ENCODE measurements around the gene KCNH1.
"Not testable (repeated sequence)": the region's sequence is repeated elsewhere in the genome, so short reads cannot be mapped to it uniquely, and the experiment has no call there.

Gene KCNH1

GRCh38 chr1:211092955-211093354 lies 41.0 kb downstream of the KCNH1 start:
- no peak for DNase-seq

GRCh38 chr1:211091867-211092266 lies 42.1 kb downstream of the KCNH1 start:
- DNase-seq: no peak

- DNase-seq: no peak
These were observed 44.4 kb downstream of the KCNH1 start for GRCh38 chr1:211089536-211089935.

- DNase-seq: no peak
These were observed 45.8 kb downstream of the KCNH1 start for GRCh38 chr1:211088156-211088555.

GRCh38 chr1:211082824-211083223 lies 51.1 kb downstream of the KCNH1 start:
- DNase-seq: no peak

GRCh38 chr1:211081447-211081846 lies 52.5 kb downstream of the KCNH1 start:
- not testable (repeated sequence) for DNase-seq

GRCh38 chr1:211068976-211069375 lies 65.0 kb downstream of the KCNH1 start:
- no peak for DNase-seq

GRCh38 chr1:211066781-211067384 lies 67.1 kb downstream of the KCNH1 start:
- no peak for DNase-seq

GRCh38 chr1:211041838-211042237 lies 92.1 kb downstream of the KCNH1 start:
- DNase-seq: not testable (repeated sequence)

GRCh38 chr1:211037095-211037494 lies 96.9 kb downstream of the KCNH1 start:
- no peak for DNase-seq

- DNase-seq: no peak
These were observed 97.4 kb downstream of the KCNH1 start for GRCh38 chr1:211036381-211037060.

- DNase-seq: no peak
These were observed 98.0 kb downstream of the KCNH1 start for GRCh38 chr1:211035821-211036380.

- DNase-seq: no peak
These were observed 99.9 kb downstream of the KCNH1 start for GRCh38 chr1:211033921-211034525.

- DNase-seq: no peak
These were observed 109.0 kb downstream of the KCNH1 start for GRCh38 chr1:211024901-211025300.

- DNase-seq: no peak
These were observed 114.7 kb downstream of the KCNH1 start for GRCh38 chr1:211019266-211019665.

GRCh38 chr1:211018690-211019089 lies 115.3 kb downstream of the KCNH1 start:
- no peak for DNase-seq

- no peak for DNase-seq
These were observed 116.8 kb downstream of the KCNH1 start for GRCh38 chr1:211017075-211017718.

GRCh38 chr1:211014275-211014674 lies 119.7 kb downstream of the KCNH1 start:
- DNase-seq: no peak

- DNase-seq: no peak
These were observed 120.4 kb downstream of the KCNH1 start for GRCh38 chr1:211013346-211014240.

- not testable (repeated sequence) for DNase-seq
These were observed 122.8 kb downstream of the KCNH1 start for GRCh38 chr1:211011128-211011527.

GRCh38 chr1:211009944-211010343 lies 124.0 kb downstream of the KCNH1 start:
- no peak for DNase-seq

- no peak for DNase-seq
These were observed 126.1 kb downstream of the KCNH1 start for GRCh38 chr1:211007830-211008229.
